HT-29 (cell line): ENCODE data around the gene PACSIN1. TPM values are rescaled to one million over a fixed set of nuclear protein-coding genes. Genes with fewer than 3 reads are reported as not detected.

Experiments
- DNase-seq: peaks from one replicate; pipeline ENCODE4 v3.0.0-alpha.2; 2015; ENCODE audit warnings: low spot score
- total RNA-seq: library from RNA; depleted of rRNA; stranded (reverse); fragments of >200 nt; shearing (Covaris generic); gene quantifications from 2 replicates; pipeline ENCODE4 v1.2.3, GENCODE V29; 2014

Gene PACSIN1
- total RNA-seq, 1 experiment from 2014 or later = 0.03 TPM

DNA sequence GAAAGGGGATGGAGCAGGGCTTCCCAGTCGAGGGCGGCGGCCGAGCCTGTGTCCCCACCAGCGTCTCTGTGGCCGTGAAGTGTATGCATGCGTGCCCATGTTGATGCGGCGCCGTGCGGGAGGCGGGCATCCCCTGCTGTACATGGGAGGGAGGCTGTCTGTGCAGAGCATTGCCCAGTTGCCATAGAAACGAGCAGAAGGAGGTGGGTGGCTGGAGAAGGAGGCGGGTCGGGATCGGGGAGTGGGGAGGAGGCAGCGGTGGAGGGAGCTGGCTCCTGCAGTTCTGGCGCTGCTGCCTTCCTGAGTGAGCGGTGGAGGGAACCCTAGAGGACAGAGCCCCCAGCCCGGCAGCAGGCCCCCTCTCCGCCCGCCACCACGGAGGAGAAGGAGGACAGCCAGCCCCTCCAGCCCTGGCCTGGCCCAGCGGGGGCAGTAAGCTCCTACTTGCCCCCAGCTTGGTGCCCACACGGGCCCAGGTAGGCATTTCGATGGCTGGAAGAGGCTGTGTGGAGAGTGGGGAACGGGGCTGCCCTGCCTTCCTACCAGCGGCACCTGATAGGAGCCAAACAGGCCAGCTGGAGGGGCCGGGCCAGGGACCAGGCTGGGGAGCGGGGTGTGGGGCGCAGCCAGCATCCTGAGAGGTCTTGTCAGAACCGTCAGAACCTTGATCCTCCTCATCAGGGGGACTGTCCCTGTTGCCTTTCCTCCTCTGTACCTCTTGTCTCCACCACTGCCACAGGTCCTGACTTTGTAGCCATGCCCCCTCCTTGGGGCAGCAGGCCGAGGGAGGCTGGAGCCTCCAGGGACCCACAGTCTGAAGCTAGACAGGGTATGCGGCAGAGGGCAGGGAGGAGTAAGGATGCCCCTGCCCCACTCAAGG lies 49.0 kb downstream of the PACSIN1 start:
- DNase-seq = no peak

DNA sequence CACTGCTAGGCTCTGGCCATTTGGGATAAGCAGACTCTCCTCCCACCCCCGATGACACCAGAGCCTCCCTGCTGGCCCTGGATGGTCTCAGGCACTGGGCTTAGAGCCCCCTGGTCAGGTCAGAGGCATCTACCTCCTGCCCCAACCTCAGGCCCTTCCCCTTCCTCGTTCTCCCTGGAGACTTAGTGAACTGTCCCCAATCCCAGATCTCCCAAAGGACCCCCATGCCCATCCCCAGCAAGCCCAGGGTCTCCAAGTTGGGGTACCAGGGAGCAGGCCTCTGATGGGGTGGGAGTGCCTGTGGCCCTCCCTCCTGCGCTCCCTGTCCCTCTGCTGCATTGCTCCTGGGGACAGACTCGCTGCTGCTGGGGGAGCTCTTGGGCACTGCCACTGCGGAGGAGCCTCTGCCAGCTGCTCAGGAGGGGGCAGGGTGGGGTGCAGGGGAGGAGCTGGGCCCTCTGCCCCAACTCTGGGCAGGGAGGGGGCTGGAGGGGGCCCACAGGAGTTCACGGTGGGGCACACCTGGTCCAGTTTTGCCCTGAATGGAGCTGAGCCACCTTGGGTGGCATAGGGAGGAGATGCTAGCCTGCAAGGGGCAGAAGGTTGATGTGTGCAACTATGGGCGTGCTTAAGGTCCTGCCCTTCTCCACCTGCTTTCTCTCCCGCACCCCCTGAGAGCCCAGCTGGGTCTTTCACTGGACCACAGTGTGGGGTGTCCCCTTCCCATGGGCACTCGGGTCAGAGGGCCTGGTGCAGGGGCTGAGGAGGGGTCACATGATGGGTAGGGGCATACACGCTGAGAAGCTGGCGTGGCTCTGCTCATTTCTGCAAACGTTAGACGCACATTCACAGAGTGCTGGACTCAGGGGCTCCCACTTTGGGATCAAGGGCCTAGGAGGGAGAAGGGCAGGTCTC lies 49.9 kb downstream of the PACSIN1 start:
- no peak for DNase-seq

- no peak for DNase-seq
These were observed 50.8 kb downstream of the PACSIN1 start for GRCh38 chr6:34516391-34517324.

- no peak for DNase-seq
These were observed 51.6 kb downstream of the PACSIN1 start for GRCh38 chr6:34517461-34517881.

GRCh38 chr6:34517966-34518365 lies 52.1 kb downstream of the PACSIN1 start:
- no peak for DNase-seq

DNA sequence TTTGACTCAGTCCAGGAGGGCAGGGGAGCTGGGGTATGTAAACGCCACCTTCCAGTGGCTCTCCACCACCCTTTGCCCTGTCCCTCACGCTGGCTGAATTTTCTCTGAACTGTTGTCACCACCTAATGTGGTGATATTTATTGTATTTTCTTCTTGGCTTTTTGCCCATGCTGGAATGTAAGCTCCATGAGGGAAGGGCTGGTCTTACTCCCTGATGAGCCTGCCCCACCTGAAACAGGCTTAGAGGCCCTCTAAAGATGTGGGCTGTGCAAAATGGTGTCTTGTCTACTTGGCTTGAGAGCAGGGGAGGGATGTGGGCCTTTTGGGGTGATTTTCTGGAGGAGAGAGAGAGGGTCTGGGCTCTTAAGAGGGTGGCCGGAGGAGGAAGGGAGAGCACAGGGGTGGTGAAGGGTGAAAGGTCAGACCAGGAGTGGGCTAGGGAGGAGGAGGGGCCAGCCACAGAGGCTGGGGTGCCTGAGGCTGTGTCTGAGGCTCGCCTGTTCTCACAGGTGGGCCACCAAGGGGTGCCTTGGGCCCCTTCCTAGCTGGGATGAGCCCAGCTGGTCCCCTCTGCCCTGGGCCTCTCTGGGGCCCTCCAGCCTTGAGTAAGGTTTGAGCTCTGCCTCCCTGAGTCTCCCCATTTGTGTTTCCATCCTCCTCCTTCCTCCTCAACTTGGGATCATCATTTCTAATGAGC lies 52.9 kb downstream of the PACSIN1 start:
- DNase-seq = no peak

DNA sequence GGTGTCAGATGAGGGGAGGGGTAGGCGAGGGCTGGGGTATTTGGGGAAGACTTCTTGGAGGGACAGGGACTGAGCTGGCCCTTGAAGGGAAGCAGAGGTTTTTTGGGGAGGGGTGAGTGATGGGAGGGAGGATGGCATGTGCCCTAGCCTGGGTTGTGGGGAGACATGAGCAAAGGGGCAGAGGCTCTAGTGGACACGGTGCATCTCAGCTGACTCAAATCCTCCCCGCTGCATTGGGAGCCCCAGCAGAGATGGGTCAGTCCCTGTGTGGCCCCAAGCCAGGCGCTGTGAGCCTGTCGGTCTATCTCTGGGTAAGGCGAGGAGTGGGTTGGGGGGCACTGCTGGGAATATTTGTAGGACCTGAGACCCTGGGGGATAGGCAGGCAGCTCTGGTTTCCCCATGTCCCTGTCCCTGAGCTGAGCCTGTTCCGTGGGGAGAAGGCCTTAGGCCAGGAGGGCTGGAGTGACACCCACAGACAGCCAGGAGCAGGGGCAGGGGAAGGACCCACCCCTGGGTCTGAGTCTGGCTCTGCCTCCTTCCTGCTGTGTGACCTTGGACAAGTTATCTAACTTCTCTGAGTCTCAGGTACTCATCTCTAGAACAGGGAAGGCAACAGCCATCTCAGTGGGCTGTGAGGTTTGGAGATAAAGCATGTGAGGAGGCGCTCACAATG lies 54.2 kb downstream of the PACSIN1 start:
- no peak for DNase-seq

DNA sequence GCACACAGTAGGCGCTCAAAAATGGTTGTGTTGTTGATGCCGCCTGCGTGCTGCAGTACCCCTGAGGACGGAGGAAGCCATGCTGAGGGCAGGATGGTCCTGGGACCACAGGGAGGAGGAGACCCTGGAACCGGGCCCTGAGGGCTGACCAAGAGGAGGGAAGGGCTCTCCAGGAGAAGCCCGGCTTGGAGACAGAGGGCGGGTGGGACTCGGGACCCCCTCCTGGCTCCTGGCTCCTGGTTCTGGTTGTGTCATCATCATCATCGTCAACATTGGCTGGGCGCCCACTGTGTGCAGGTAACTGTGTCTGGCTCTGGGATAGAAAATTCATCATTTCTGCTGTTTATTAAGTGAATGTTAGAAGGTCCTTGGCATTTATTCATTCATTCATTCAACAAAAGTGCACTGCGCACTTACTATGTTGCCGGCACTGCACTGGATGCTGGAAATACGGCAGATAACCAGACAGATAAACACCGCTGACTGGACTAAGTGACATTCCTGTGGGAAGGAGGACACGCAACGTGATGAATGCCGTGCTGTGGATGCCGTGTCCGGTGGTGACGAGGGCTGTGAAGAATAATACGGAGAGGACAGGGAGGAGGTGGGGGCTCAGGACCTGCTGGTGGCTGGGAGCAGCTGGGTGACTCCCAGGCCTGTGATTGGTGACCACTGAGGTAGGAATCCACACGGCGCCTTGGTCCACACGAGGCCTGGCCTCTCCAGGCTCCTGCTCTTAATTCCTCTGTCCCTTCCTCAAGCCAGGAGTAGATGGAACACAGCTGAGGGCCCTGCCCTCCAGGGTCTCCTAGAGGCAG lies 55.0 kb downstream of the PACSIN1 start:
- no peak for DNase-seq

DNA sequence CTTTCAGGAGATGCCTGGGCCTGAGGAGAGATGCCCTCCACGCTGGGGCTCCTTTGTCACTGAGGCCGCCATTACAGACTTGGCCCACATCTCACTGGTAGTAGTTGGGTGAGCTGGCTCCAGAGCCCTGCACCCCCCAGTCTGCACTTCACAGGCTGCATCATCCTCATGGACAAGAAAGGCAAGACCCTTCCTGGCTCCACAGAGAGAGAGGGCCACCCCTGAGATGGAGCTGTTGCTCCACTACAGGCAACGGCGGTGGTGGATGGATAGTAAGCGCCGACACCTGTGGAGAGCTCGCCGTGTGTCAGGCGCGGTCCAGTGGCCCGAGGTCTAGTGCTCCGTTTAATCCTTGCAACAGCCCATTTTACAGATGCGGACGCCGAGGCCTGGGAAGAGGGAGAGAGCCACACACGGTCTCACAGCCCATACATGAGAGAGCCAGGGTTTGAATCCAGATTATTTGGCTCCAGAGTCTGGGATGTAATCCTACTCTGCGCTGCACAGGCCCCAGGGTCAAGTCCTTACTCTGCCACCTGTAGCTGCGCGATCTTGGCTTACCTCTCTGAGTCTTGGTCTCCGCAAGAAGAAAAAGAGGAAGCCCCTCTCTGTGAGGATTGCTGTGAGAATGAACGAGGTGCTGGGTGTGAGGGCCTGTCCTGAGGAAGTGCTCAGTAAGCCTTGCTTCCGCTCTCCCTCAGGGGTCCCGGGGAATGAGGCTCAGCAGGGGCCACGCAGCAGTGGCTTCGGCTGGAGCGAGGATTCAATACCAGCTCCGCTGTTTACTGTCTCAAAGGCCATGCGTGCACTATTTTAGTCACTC lies 55.8 kb downstream of the PACSIN1 start:
- DNase-seq = no peak

- no peak for DNase-seq
These were observed 56.9 kb downstream of the PACSIN1 start for GRCh38 chr6:34522761-34523160.

GRCh38 chr6:34523441-34524206 lies 57.7 kb downstream of the PACSIN1 start:
- no peak for DNase-seq

DNA sequence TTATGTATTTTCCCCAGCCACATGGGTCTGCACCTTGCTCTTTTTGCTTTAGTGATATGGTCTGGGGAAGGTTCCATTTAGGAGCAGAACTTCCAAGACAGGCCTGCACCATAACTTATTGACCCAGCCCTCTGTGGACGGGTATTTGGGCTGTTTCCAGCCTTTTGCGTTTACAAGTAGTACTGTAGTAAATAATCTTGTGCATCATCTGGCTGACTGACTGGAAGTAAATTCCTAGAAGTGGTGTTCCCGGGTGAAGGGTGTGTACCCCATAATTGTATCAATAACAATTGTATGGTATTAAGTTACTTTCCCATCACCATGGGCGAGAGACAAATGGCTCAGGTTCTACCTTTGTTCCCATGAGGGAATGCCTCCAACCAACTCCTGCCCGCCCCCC lies 58.6 kb downstream of the PACSIN1 start:
- no peak for DNase-seq

DNA sequence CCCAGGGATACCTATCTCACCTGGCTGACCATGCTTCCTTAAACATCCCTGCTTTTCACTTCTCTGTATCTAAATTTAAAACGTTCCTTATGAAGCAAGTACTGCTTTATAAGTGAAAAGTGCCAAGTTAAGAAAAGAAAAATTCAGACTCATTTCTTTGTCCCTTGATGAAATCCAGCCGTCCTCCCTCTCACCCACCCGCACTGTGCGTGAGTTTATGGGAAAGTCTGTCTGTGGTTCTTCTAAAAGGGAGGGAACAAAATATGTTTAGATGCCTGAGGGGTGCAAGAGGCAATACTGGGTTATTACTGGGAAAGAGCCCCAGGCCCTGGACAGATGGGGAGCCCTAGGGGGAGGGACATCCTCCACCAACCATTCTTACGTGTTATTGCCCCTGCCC lies 59.1 kb downstream of the PACSIN1 start:
- no peak for DNase-seq

GRCh38 chr6:34525431-34526175 lies 59.7 kb downstream of the PACSIN1 start:
- DNase-seq = no peak

DNA sequence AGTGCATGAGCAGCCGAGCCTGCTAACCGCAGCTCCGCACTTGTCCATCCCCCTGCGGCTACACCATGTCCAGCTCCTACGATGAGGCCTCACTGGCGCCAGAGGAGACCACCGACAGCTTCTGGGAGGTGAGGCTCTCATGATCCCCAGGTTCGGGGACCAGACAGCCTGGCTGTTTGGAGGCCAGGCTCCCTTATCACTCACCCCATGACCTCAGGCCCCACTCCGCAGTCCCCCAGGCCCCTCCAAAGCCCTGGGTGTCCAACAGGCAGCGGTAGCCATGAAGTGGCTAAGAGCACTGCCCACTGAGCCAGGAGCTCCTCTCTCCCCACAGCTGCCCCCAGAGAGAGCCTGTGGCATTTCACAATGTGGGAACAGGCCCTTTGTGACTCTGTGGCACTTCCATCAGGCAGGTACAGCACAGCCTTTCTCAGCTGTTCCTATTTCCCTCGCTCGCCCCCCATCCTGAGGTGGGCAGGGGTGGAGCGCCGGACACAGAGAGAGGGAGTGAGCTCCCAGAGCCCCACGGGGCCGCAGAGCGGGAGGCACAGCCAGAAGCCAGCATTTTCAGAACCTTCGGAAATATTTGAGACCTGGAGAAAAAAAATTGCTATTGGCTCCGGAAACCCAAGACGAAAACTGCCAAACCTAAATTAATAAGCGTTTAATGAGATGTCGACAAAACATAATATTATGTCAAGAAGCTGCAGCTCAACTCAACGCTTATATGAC lies 60.5 kb downstream of the PACSIN1 start:
- no peak for DNase-seq
